Hepatocyte (in vitro differentiated cells): ENCODE results near the gene HSPB6. TPM values are rescaled to one million over a fixed set of nuclear protein-coding genes. Genes with fewer than 3 reads are reported as not detected.

Experiments used
- DNase-seq: peaks from one replicate; pipeline ENCODE4 v3.0.0-alpha.2; 2016; ENCODE audit warnings: low spot score
- H2AFZ ChIP-seq: fragments of 200-600 bp; sonication (generic); 2 replicates; pipeline ENCODE4 v1.6.0; 2016; ENCODE audit warnings: antibody characterized with exemption, mild to moderate bottlenecking
- H3K27ac ChIP-seq: fragments of 200-600 bp; sonication (generic); 2 replicates; pipeline ENCODE4 v1.5.1; 2016; ENCODE audit warnings: mild to moderate bottlenecking
- H3K27me3 ChIP-seq: fragments of 200-600 bp; sonication (generic); 2 replicates; pipeline ENCODE4 v1.6.1; 2016
- H3K36me3 ChIP-seq: fragments of 200-600 bp; sonication (generic); replicated peaks from 2 replicates; pipeline ENCODE4 v1.5.1; 2016; ENCODE audit warnings: low read depth; ENCODE audit not compliant: insufficient read depth
- H3K4me1 ChIP-seq: fragments of 200-600 bp; sonication (generic); 2 replicates; pipeline ENCODE4 v1.5.1; 2016; ENCODE audit warnings: mild to moderate bottlenecking, moderate library complexity; ENCODE audit not compliant: insufficient read depth
- H3K4me2 ChIP-seq: fragments of 200-600 bp; sonication (generic); 2 replicates; pipeline ENCODE4 v1.6.0; 2016
- H3K4me3 ChIP-seq: fragments of 200-600 bp; sonication (generic); 2 replicates; pipeline ENCODE4 v1.5.1; 2016; ENCODE audit warnings: mild to moderate bottlenecking
- H3K79me2 ChIP-seq: fragments of 200-600 bp; sonication (generic); 2 replicates; pipeline ENCODE4 v1.6.0; 2017; ENCODE audit warnings: mild to moderate bottlenecking
- H3K9me2 ChIP-seq: fragments of 200-600 bp; sonication (generic); replicated peaks from 2 replicates; pipeline ENCODE4 v1.6.0; 2017; ENCODE audit warnings: mild to moderate bottlenecking; ENCODE audit not compliant: insufficient read depth
- H3K9me3 ChIP-seq: fragments of 200-600 bp; sonication (generic); 2 replicates; pipeline ENCODE4 v1.5.1; 2016; ENCODE audit warnings: low read depth, mild to moderate bottlenecking
- H4K20me1 ChIP-seq: fragments of 200-600 bp; sonication (generic); 2 replicates; pipeline ENCODE4 v1.6.0; 2016; ENCODE audit warnings: mild to moderate bottlenecking; ENCODE audit not compliant: insufficient read depth, poor library complexity, severe bottlenecking
- CTCF ChIP-seq: fragments of 200-600 bp; sonication (generic); IDR thresholded peaks from 2 replicates; pipeline ENCODE4 v1.5.1; 2016; ENCODE audit warnings: antibody characterized with exemption, mild to moderate bottlenecking; ENCODE audit not compliant: poor library complexity
- EZH2 ChIP-seq: fragments of 200-600 bp; sonication (generic); IDR thresholded peaks from 2 replicates; pipeline ENCODE4 v1.6.1; 2016; ENCODE audit warnings: antibody characterized with exemption, mild to moderate bottlenecking, borderline replicate concordance
- EZH2phosphoT487 ChIP-seq: fragments of 200-600 bp; sonication (generic); IDR thresholded peaks from one replicate; pipeline ENCODE4 v1.6.1; 2018; ENCODE audit warnings: antibody characterized with exemption, mild to moderate bottlenecking, low read depth, moderate library complexity; ENCODE audit not compliant: unreplicated experiment, severe bottlenecking
- WGBS: methylation state at CpG from one replicate; pipeline ENCODE4 v1.1.6; 2016; ENCODE audit warnings: low lambda C conversion rate; ENCODE audit errors: missing lambda C conversion rate; 5-methylcytosine and 5-hydroxymethylcytosine counted together
- polyA plus RNA-seq: library from polyadenylated mRNA; unstranded; fragments of >200 nt; fragmentation: Nextera tagmentation; extraction: Ambion mirVana; gene quantifications from 2 replicates; pipeline ENCODE4 v1.2.1, GENCODE V29; 2016
- total RNA-seq: library from RNA; depleted of rRNA; stranded (reverse); fragments of >200 nt; gene quantifications from 2 replicates; pipeline ENCODE4 v1.2.3, GENCODE V29; 2014

HSPB6 gene
- total and polyA plus RNA-seq, 2 experiments from 2014 or later, result 7.1 to 235 TPM

- H3K4me1 ChIP-seq, result peaks cover 7% of the 10 kb centered on the region
- H3K27ac ChIP-seq, result no peak overlapping the region
- no peak for DNase-seq
- H3K36me3 ChIP-seq, result no peaks in the 10 kb centered on the region
- WGBS, result 73% methylated on average over 13 of the region's 13 CpGs
- TF ChIP-seq EZH2 (no peak), EZH2phosphoT487 (no peak), CTCF (no peak)
- peaks cover 7% of the 10 kb centered on the region for H3K79me2 ChIP-seq
- no peak overlapping the region for H3K4me3 ChIP-seq
- no peaks in the 10 kb centered on the region for H4K20me1 ChIP-seq
- H3K9me3 ChIP-seq, result no peaks in the 10 kb centered on the region
- no peaks in the 10 kb centered on the region for H3K9me2 ChIP-seq
- H3K27me3 ChIP-seq, result no peaks in the 10 kb centered on the region
- H2AFZ ChIP-seq, result no peak overlapping the region
- H3K4me2 ChIP-seq, result no peak overlapping the region
Observed at GRCh38 chr19:35710784-35711723, 45.8 kb downstream of the HSPB6 start.

DNA sequence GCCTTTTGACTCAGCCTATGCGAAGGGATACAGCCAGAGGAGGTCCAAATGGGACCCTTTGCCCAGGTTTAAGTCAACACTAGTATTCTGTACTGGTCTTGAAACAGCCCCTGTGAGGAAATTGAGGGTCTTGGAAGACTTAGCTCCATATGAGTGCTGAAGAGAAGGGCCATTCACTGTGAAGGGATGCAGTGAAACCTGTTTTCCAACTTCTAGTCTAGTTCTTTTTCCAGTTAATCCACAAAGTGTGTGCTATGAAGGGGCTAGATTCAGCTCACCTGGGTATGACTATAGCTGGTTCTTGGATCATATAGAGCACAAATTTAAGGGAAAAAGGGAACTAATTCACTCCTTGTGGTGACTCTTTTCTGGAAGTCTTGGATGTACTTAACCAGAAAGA is 48.4 kb downstream of the HSPB6 start:
- no peak overlapping the region for H3K27ac ChIP-seq
- DNase-seq, result no peak
- no peaks in the 10 kb centered on the region for H3K4me1 ChIP-seq
- no peaks in the 10 kb centered on the region for H3K79me2 ChIP-seq
- H3K27me3 ChIP-seq, result peaks cover 3% of the 10 kb centered on the region
- H4K20me1 ChIP-seq, result no peaks in the 10 kb centered on the region
- TF ChIP-seq CTCF (no peak), EZH2 (no peak), EZH2phosphoT487 (no peak)
- H3K9me3 ChIP-seq, result no peaks in the 10 kb centered on the region
- 83% methylated on average over 1 of the region's 1 CpG for WGBS
- no peak overlapping the region for H2AFZ ChIP-seq
- no peak overlapping the region for H3K4me2 ChIP-seq
- H3K36me3 ChIP-seq, result no peaks in the 10 kb centered on the region
- no peaks in the 10 kb centered on the region for H3K9me2 ChIP-seq
- H3K4me3 ChIP-seq, result no peak overlapping the region

Other genes with a start within 250 kb of the HSPB6 start
- gene DMKN, start 243.4 kb downstream of the HSPB6 start, total RNA-seq, result 57.0 and 64.1 TPM in 2 replicates
- gene DMKN, start 243.4 kb downstream of the HSPB6 start, polyA plus RNA-seq, result 99.5 and 111 TPM in 2 replicates
- gene SBSN, start 228.7 kb downstream of the HSPB6 start, total RNA-seq, result 0.40 TPM in 1 of 2 replicates, not detected in the other
- 0.19 and 0.66 TPM in 2 replicates for gene SBSN, start 228.7 kb downstream of the HSPB6 start, polyA plus RNA-seq
- not detected in 2 replicates for gene GAPDHS, start 223.6 kb downstream of the HSPB6 start, total RNA-seq
- gene GAPDHS, start 223.6 kb downstream of the HSPB6 start, polyA plus RNA-seq, result not detected in 2 replicates
- 115 and 133 TPM in 2 replicates for gene TMEM147, start 211.4 kb downstream of the HSPB6 start, total RNA-seq
- gene TMEM147, start 211.4 kb downstream of the HSPB6 start, polyA plus RNA-seq, result 287 and 288 TPM in 2 replicates
- gene ATP4A, start 193.4 kb downstream of the HSPB6 start, total RNA-seq, result 5.0 and 6.4 TPM in 2 replicates
- 3.5 and 5.1 TPM in 2 replicates for gene ATP4A, start 193.4 kb downstream of the HSPB6 start, polyA plus RNA-seq
- gene PMIS2, start 170.9 kb downstream of the HSPB6 start, total RNA-seq, result not detected in 2 replicates
- not detected in 2 replicates for gene PMIS2, start 170.9 kb downstream of the HSPB6 start, polyA plus RNA-seq
- 4.9 and 6.3 TPM in 2 replicates for gene HAUS5, start 144.3 kb downstream of the HSPB6 start, total RNA-seq
- 12.6 and 15.4 TPM in 2 replicates for gene HAUS5, start 144.3 kb downstream of the HSPB6 start, polyA plus RNA-seq
- 43.3 and 43.6 TPM in 2 replicates for gene RBM42, start 128.0 kb downstream of the HSPB6 start, total RNA-seq
- gene RBM42, start 128.0 kb downstream of the HSPB6 start, polyA plus RNA-seq, result 113 and 125 TPM in 2 replicates
- 1.0 and 1.4 TPM in 2 replicates for gene ETV2, start 115.3 kb downstream of the HSPB6 start, total RNA-seq
- 0.79 and 3.5 TPM in 2 replicates for gene ETV2, start 115.3 kb downstream of the HSPB6 start, polyA plus RNA-seq
- gene COX6B1, start 108.7 kb downstream of the HSPB6 start, total RNA-seq, result 586 and 603 TPM in 2 replicates
- 635 and 692 TPM in 2 replicates for gene COX6B1, start 108.7 kb downstream of the HSPB6 start, polyA plus RNA-seq
- 3.6 and 7.8 TPM in 2 replicates for gene UPK1A, start 90.5 kb downstream of the HSPB6 start, total RNA-seq
- gene UPK1A, start 90.5 kb downstream of the HSPB6 start, polyA plus RNA-seq, result 19.6 and 27.5 TPM in 2 replicates
- gene ZBTB32, start 52.5 kb downstream of the HSPB6 start, total RNA-seq, result not detected in 2 replicates
- 0.11 and 0.80 TPM in 2 replicates for gene ZBTB32, start 52.5 kb downstream of the HSPB6 start, polyA plus RNA-seq
- 6.9 and 12.8 TPM in 2 replicates for gene KMT2B, start 39.0 kb downstream of the HSPB6 start, total RNA-seq
- gene KMT2B, start 39.0 kb downstream of the HSPB6 start, polyA plus RNA-seq, result 9.3 and 10.7 TPM in 2 replicates
- gene IGFLR1, start 14.6 kb downstream of the HSPB6 start, total RNA-seq, result 3.6 and 5.6 TPM in 2 replicates
- 4.5 and 4.6 TPM in 2 replicates for gene IGFLR1, start 14.6 kb downstream of the HSPB6 start, polyA plus RNA-seq
- 11.4 and 27.4 TPM in 2 replicates for gene U2AF1L4, start 11.6 kb downstream of the HSPB6 start, total RNA-seq
- gene U2AF1L4, start 11.6 kb downstream of the HSPB6 start, polyA plus RNA-seq, result 60.7 and 76.0 TPM in 2 replicates
- gene PSENEN, start 11.4 kb downstream of the HSPB6 start, total RNA-seq, result 24.8 and 39.1 TPM in 2 replicates
- 106 and 127 TPM in 2 replicates for gene PSENEN, start 11.4 kb downstream of the HSPB6 start, polyA plus RNA-seq
- gene LIN37, start 8.5 kb downstream of the HSPB6 start, total RNA-seq, result 7.9 and 12.0 TPM in 2 replicates
- 13.6 and 17.6 TPM in 2 replicates for gene LIN37, start 8.5 kb downstream of the HSPB6 start, polyA plus RNA-seq
- 3.7 and 12.2 TPM in 2 replicates for gene PROSER3, start 1.1 kb upstream of the HSPB6 start, total RNA-seq
- 26.5 and 30.7 TPM in 2 replicates for gene PROSER3, start 1.1 kb upstream of the HSPB6 start, polyA plus RNA-seq
- gene ARHGAP33, start 18.5 kb upstream of the HSPB6 start, total RNA-seq, result 0.84 and 6.7 TPM in 2 replicates
- 7.9 and 11.4 TPM in 2 replicates for gene ARHGAP33, start 18.5 kb upstream of the HSPB6 start, polyA plus RNA-seq
- gene PRODH2, start 55.8 kb upstream of the HSPB6 start, total RNA-seq, result 5.1 and 6.8 TPM in 2 replicates
- gene PRODH2, start 55.8 kb upstream of the HSPB6 start, polyA plus RNA-seq, result 7.1 and 13.9 TPM in 2 replicates
- gene NPHS1, start 95.5 kb upstream of the HSPB6 start, total RNA-seq, result 0.30 and 0.36 TPM in 2 replicates
- gene NPHS1, start 95.5 kb upstream of the HSPB6 start, polyA plus RNA-seq, result 0.15 and 0.76 TPM in 2 replicates
- 0.12 and 1.4 TPM in 2 replicates for gene KIRREL2, start 99.9 kb upstream of the HSPB6 start, total RNA-seq
- gene KIRREL2, start 99.9 kb upstream of the HSPB6 start, polyA plus RNA-seq, result 0.64 and 2.3 TPM in 2 replicates
- 19.8 and 29.0 TPM in 2 replicates for gene APLP1, start 111.5 kb upstream of the HSPB6 start, total RNA-seq
- gene APLP1, start 111.5 kb upstream of the HSPB6 start, polyA plus RNA-seq, result 115 and 147 TPM in 2 replicates
- 2.7 and 3.9 TPM in 2 replicates for gene NFKBID, start 143.5 kb upstream of the HSPB6 start, total RNA-seq
- gene NFKBID, start 143.5 kb upstream of the HSPB6 start, polyA plus RNA-seq, result 7.3 and 10.8 TPM in 2 replicates
- gene HCST, start 145.5 kb upstream of the HSPB6 start, total RNA-seq, result 0.97 and 1.4 TPM in 2 replicates
- gene HCST, start 145.5 kb upstream of the HSPB6 start, polyA plus RNA-seq, result 3.9 and 4.8 TPM in 2 replicates
- gene TYROBP, start 151.3 kb upstream of the HSPB6 start, total RNA-seq, result 2.8 and 5.9 TPM in 2 replicates
- 2.9 and 4.9 TPM in 2 replicates for gene TYROBP, start 151.3 kb upstream of the HSPB6 start, polyA plus RNA-seq
- gene LRFN3, start 179.3 kb upstream of the HSPB6 start, total RNA-seq, result 4.7 and 5.3 TPM in 2 replicates
- 15.6 and 19.2 TPM in 2 replicates for gene LRFN3, start 179.3 kb upstream of the HSPB6 start, polyA plus RNA-seq
- gene SDHAF1, start 238.2 kb upstream of the HSPB6 start, total RNA-seq, result 34.4 and 36.5 TPM in 2 replicates
- gene SDHAF1, start 238.2 kb upstream of the HSPB6 start, polyA plus RNA-seq, result 23.9 and 28.6 TPM in 2 replicates